COLO668 (cell line): Measurements from ENCODE around the gene KCNJ5.

Experiments
- DNase-seq: peaks from one replicate; lab custom pipeline; 2025; ENCODE audit not compliant: unreplicated experiment; lab: John Stamatoyannopoulos, UW

The KCNJ5 gene

DNA sequence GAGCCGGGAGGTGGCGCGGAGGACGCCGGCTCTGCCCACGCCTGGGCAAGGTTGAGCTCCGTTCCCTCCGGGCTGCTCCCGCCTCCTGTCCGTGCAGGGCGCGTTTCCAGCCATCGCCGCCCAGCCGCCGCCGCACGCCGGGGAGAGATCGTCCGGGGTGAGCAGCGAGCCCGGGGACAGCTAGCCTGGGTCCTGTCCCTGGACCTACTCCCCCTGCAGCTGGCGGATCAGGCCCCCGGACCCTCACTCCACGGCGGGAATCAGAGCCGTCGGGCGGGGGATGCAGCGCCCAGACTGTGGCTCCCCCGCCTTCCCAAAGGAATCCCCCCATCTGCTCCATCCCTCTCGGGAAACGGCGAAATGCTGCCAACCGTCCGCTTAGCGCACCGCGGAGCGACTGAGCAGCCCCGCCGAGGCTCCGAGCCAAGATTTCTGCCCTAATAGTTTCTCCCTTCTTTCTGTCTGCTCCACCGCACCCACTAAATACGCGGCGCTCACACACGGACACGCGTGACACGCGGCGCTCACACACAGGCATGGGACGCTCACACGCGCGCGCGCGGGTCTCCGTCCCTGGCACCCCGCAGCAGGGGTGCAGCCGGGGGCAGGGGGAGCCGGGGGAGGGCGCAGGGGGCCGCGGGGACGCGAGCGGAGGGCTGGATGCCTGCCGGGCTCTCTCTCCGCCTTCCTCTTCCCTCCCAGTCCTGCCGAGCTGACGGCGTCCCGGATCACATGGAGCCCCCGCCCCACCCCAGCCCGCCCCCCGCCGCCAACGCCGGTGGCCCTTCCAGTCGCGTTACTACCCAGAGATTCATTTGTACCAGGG is at the start of gene KCNJ5:
KCNJ5 (plus strand) TSS at position 814 of the 826 bp plus-strand sequence. CDS start 19,918 bp downstream, outside the sequence.
- DNase-seq: peak; percentile 54

- DNase-seq: no peak
Observed at GRCh38 chr11:128841461-128842072, 49.6 kb upstream of the KCNJ5 start.

DNA sequence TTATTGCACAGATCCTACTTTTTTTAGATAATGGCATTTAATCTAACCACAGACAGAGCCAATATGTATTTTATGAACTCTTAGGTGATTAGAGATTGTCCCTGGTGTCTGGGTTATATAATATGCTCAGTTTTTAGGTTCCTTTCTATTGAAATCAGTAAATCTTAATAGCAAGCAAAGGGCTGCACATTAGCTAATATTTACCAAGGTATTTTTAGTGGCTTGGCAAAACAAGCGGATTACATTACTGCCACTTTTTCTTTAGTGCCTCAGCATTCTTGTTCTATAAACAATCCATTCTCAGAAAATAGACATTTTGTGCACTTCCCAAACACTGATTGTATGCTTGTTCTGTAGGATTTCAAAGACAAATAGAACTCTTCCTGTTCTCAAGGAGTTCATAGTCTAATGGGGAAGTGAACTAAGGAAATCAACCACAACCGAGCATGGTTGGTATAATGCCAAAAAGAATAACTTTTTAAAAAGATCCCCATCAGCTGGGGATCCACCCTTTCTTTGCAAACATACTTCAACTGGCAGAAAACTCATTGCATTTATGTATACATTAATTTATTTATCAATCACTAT is 47.9 kb upstream of the KCNJ5 start:
- no peak for DNase-seq

GRCh38 chr11:128845334-128845780 is 45.8 kb upstream of the KCNJ5 start:
- DNase-seq: no peak

GRCh38 chr11:128846985-128847384 is 44.2 kb upstream of the KCNJ5 start:
- DNase-seq: no peak

DNA sequence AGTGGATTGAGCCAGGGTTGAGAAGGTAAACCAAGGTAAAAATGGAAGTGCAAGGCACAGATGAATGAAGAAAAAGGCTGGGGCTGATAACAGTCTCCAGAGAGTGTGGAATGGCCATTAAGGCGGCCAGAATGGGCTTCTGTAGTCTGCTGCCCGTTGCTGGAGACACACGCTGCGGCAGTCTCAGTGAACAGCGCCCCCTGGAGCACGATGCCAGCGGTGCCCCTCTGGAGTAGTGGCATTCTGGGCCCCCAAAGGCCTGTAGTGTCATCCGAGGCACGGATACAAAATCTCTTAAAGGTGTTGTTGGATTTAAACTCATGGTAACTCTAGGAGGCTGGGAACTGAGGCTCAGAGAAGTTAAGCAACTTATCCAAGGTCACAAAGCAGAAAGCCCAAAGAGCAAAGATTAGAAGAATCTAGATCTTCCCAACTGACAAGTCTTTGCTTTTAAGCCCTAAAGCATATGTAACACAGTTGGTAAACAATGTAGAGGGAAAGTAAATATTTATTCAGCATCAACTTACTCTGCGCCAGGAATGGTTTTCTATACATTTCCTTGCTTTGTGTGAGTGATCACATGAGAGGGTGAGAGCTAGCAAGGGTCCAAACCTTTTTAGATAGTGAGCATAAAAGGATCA is 42.2 kb upstream of the KCNJ5 start:
- DNase-seq: peak; percentile 54

- no peak for DNase-seq
Observed at GRCh38 chr11:128852327-128853023, 38.7 kb upstream of the KCNJ5 start.

- no peak for DNase-seq
Observed at GRCh38 chr11:128853559-128853958, 37.6 kb upstream of the KCNJ5 start.

DNA sequence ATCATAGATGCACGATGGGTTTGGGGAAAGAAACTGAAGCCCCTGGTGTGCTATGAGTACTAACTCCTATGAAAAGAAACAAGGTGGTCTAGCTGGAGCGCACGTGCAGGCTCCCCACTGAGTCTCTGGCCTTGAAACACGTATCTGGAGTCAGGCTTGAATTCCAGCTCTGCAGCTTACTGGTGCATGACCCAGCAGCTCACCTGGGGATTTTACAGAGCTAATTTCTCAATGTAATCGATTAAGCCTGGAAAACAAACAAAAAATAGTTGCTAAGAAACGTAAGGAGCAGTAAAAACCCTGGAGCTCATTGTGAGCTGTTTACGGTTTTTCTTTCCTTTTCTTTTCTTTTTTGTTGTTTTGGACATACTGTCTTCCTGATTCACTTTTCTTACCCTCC is 36.3 kb upstream of the KCNJ5 start:
- peak; percentile 13 for DNase-seq

- DNase-seq: no peak
Observed at GRCh38 chr11:128856241-128856640, 34.9 kb upstream of the KCNJ5 start.

GRCh38 chr11:128857341-128857740 is 33.8 kb upstream of the KCNJ5 start:
- no peak for DNase-seq

DNA sequence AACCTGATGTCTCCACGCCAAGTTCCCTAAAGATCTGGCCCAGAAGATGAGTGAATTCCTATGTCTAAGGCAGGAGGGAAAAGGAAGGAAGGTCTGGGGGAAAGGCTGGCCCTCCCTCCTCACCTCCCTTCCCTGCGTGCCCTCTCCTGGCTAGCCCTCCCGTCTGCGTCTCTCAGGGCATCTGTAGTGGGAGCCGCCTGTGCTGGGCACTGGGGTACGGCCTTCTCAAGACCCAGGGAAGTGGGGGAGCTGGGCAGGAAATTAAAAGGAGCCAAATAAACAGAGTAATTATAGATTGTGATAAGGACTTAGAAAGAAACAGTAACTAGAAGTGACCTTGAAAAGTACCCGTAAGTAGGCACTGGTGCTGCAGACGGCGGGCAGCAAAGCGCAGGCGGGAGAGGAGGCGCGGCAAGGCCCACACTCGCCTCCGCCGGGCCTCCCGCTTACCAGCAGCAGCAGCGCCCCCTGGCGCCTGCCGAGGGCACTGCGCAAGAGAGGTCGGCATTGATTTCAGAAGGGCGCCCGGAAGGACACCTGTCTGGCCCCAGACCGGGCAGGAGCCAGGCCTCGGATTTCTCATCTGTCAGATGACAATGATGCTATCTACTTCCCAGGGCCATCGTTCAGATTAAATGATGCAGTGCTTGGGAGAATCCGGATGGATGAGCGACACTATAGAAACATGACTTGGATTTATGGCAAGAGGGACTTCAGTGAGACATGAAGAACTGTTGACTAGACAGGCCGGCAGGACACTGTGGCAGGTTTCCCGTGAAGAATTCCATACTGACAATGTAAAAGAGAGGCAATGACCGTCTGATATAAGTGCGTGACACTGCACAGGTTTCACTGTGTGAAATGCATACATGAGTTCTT is 31.4 kb upstream of the KCNJ5 start:
- DNase-seq: peak; percentile 82

DNA sequence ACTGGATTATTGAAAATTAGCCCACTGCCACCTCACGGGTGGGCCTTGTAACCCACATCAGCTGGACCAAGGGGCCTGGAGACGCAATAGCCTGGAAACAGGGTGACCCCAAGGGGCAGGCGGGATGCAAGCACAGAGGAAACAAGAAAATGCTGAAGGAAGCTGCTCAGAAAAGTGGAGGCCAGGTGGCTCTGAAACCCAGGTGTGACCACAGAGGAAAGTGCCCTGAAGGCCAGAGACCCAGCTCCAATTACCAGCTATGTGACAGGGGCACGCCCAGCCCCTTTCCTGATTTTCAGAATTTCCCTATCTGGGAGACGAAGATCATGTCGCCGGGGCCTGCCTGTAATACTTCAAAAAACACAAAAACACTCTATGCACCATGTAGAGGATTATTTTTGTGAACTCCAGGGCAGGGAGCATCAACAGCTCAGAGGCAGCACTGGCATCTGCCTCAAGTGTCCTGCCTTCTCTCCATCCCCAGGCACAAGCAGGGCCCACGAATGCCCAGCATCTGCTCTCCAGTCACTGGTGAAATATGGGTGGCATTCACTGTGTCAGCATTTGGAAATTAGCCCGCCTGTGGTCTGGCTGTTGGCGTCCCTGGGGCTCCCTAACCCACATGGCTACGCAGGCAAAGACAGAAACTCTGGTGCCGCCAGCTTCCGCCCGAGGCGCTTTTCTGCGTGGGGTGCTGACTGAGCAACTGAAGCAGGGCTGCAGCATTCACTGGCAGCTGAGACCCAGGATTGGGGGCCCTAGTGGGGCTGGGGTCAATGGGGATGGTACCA is 30.4 kb upstream of the KCNJ5 start:
- no peak for DNase-seq

DNA sequence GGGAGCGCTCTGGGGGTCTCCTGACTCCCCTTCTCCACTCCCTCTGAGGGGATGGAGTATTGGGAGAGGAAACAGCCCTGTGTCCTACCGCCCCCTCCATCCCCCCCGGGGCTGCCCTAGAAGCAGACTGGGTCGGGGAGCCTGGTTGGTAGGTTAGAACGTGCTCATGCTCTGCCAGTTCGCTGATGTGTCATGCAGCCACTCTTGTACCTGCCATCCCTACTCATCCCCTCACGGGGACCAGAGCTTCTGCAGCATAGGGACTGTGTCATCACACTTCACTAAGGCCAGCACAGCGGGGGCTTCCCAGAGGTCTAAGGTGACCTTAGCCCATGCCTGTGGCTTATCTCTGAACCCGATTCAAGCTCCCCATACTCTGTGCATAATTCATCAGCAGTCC is 28.8 kb upstream of the KCNJ5 start:
- DNase-seq: no peak

- no peak for DNase-seq
Observed at GRCh38 chr11:128862908-128863660, 28.1 kb upstream of the KCNJ5 start.

GRCh38 chr11:128865490-128865889 is 25.7 kb upstream of the KCNJ5 start:
- DNase-seq: no peak

- DNase-seq: no peak
Observed at GRCh38 chr11:128867277-128867676, 23.9 kb upstream of the KCNJ5 start, which contains the start of gene KCNJ1. KCNJ1 (minus strand) TSS chr11:128867296; CDS start chr11:128840243, 27,053 bp downstream.
